ENCODE data around the gene CREB3L2.

DNA sequence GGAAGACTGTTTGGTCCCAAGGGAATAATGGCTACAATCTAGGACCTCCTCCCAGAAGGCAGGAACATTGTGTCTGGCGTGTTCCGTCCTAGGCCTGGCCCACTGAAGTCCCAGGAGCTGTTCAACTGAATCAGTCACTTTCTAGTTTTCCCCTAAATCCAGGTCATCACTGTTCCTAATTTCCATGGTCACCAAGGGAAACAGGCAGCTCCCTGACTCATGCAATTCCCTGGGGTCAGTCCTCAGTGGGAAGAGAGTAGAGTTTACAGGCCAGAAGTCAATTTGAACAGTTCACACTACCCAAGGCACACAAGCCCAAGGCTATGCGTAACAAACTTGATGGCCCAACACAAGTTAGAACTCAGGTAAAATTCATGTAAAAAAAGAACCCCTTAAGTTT is 44.0 kb downstream of the CREB3L2 start:
- TF ChIP-seq, protein P1, sequence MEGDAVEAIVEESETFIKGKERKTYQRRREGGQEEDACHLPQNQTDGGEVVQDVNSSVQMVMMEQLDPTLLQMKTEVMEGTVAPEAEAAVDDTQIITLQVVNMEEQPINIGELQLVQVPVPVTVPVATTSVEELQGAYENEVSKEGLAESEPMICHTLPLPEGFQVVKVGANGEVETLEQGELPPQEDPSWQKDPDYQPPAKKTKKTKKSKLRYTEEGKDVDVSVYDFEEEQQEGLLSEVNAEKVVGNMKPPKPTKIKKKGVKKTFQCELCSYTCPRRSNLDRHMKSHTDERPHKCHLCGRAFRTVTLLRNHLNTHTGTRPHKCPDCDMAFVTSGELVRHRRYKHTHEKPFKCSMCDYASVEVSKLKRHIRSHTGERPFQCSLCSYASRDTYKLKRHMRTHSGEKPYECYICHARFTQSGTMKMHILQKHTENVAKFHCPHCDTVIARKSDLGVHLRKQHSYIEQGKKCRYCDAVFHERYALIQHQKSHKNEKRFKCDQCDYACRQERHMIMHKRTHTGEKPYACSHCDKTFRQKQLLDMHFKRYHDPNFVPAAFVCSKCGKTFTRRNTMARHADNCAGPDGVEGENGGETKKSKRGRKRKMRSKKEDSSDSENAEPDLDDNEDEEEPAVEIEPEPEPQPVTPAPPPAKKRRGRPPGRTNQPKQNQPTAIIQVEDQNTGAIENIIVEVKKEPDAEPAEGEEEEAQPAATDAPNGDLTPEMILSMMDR (IDR thresholded peaks at IDR 0.05), result no peak
- no peak for TF ChIP-seq EZH2 (IDR thresholded peaks at IDR 0.05; ENCODE audit: borderline replicate concordance, insufficient read depth, low read depth, low read length, poor library complexity, severe bottlenecking)

Measured in B cell (primary cell).